ENCODE data around the gene ISOC2.
A peak's percentile ranks its signal among the peaks of the same experiment; 100 is the strongest.

ISOC2 gene

DNA sequence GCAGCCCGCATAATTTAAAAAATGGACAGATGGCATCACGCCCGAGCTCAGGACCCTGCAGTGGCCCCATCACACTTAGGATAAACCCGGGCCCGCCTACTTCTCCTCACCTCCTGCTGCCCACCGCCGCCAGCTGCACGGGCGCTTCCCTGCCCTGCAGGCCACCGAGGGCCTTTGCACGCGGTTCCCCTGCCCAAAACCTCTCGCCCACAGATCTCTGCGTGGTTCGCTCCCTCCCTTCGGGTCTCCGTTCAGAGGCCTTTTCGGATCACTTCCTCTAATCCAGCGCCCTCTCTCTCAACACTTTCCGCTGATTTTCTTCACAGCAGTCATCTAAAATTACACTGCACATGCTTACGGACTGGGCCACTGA lies 20.1 kb downstream of the ISOC2 start:
- H3K36me3 ChIP-seq (ENCODE audit: insufficient read depth, low read length), result no peaks in the 10 kb centered on the region
- H3K27me3 ChIP-seq (ENCODE audit: control insufficient read depth, insufficient read depth, low read length), result peaks cover 64% of the 10 kb centered on the region
- H3K4me1 ChIP-seq (ENCODE audit: control insufficient read depth, insufficient read depth, low read length), result peaks cover 3% of the 10 kb centered on the region
- H3K9me3 ChIP-seq (replicated peaks; ENCODE audit: low read length), result no peaks in the 10 kb centered on the region
- H3K9ac ChIP-seq (ENCODE audit: low read depth, low read length), result no peak overlapping the region
- H3K4me2 ChIP-seq (ENCODE audit: low read length), result no peak overlapping the region
- no peak overlapping the region for H3K4me3 ChIP-seq (ENCODE audit: low read length)

DNA sequence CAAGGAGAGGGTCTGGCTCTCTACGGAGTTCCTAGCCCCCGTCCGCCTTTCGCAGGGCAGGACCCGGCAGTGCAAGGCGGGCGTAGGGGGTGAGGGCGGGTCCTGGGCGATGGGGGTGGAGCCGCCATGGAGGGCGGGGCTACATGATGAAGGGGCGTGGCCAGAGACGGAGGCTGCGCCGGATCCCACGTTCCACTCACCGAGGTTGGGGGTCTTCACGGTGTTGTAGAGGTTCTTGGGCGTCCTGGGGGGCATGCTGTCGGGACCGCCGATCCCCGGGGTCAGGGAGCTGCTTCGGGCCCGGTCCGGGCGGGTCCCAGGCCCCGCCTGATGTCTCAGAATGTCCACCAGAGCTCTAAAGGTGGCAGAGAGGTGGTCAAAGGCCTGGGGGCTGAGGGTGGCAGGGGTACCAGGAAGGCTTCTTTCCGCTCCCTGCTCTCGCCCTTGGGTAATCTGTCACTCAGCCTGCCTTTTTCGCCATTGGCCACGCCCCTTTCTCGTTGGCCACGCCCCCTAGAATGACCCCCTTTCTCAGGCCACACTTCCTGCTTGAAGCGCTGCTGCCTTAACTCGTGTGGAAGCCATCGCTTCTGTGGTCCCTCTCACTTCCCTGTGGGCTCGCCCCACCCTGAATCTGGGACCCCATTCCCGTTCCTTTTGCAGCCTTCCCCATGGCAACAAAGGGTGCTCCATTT lies 20.9 kb downstream of the ISOC2 start:
- Histone ChIP-seq H3K4me1 (ENCODE audit: control insufficient read depth, insufficient read depth, low read length) (peaks cover 3% of the 10 kb centered on the region), H3K4me2 (ENCODE audit: low read length) (peak overlapping the region; percentile 41), H3K9ac (ENCODE audit: low read depth, low read length) (no peak overlapping the region), H3K4me3 (ENCODE audit: low read length) (no peak overlapping the region), H3K9me3 (replicated peaks; ENCODE audit: low read length) (no peaks in the 10 kb centered on the region), H3K36me3 (ENCODE audit: insufficient read depth, low read length) (no peaks in the 10 kb centered on the region), H3K27me3 (ENCODE audit: control insufficient read depth, insufficient read depth, low read length) (peaks cover 60% of the 10 kb centered on the region)

DNA sequence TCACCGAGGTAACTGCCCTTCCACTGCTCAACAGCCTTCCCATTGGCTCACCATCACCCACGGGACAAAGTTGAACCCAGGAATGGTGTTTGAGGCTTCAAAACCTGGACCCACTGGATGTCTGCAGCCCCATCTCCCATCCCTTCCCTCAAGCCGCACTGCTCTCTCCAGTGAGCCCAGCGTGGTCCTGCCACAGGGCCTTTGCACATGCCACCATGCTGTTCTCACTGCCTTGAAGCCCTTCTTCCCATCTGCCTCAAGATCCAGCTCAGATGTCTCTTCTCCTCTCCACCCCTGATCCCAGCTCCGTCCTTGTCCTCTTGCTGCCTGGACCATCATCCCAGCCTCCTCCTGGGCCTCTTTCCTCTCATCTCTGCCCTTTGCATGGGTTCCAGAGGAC lies 22.4 kb downstream of the ISOC2 start:
- Histone ChIP-seq H3K4me1 (ENCODE audit: control insufficient read depth, insufficient read depth, low read length) (peaks cover 3% of the 10 kb centered on the region), H3K36me3 (ENCODE audit: insufficient read depth, low read length) (no peaks in the 10 kb centered on the region), H3K9ac (ENCODE audit: low read depth, low read length) (no peak overlapping the region), H3K4me3 (ENCODE audit: low read length) (no peak overlapping the region), H3K27me3 (ENCODE audit: control insufficient read depth, insufficient read depth, low read length) (peaks cover 47% of the 10 kb centered on the region), H3K4me2 (ENCODE audit: low read length) (no peak overlapping the region), H3K9me3 (replicated peaks; ENCODE audit: low read length) (no peaks in the 10 kb centered on the region)

DNA sequence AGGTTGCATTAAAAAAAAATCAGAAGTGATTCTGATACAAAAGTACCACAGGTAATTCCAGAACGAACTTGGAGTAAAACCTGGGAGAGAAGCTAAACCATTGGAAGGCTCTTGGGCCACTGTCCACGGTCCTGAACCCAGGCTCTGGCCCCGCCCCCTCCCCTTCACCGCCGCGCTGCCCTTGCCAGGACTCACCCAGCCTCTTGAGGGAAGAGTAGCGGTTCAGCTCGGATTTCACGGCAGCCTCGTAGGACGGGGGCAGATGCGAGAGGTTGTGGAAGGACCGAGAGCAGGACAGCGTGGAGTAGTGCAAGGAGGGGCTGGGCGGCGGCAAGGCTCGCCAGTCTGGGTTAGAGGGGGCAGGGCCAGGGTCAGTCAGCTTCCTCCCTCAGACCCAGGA lies 24.0 kb downstream of the ISOC2 start:
- no peak overlapping the region for H3K4me2 ChIP-seq (ENCODE audit: low read length)
- H3K4me1 ChIP-seq (ENCODE audit: control insufficient read depth, insufficient read depth, low read length), result peaks cover 3% of the 10 kb centered on the region
- H3K36me3 ChIP-seq (ENCODE audit: insufficient read depth, low read length), result no peaks in the 10 kb centered on the region
- peaks cover 42% of the 10 kb centered on the region for H3K27me3 ChIP-seq (ENCODE audit: control insufficient read depth, insufficient read depth, low read length)
- no peaks in the 10 kb centered on the region for H3K9me3 ChIP-seq (replicated peaks; ENCODE audit: low read length)
- H3K4me3 ChIP-seq (ENCODE audit: low read length), result no peak overlapping the region
- H3K9ac ChIP-seq (ENCODE audit: low read depth, low read length), result no peak overlapping the region

DNA sequence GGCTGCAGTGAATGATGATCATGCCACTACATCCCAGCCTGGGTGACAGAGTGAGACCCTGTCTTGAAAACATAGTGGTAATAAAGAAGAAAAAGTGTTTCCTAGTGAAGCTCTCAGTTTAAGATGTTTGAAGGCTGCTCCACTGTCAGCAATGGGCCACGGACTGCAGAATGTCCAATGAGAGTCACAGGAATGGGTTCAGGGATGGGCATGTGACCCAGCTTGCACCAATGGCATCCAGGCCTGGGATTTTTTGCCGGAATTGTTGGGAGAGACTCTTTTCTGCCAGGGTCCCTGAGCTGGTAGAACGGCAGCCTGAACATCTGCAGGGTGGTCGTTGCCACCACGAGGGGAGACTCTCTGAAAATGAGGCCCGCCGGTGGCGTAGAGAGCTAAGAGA lies 24.6 kb downstream of the ISOC2 start:
- Histone ChIP-seq H3K4me3 (ENCODE audit: low read length) (no peak overlapping the region), H3K9me3 (replicated peaks; ENCODE audit: low read length) (no peaks in the 10 kb centered on the region), H3K36me3 (ENCODE audit: insufficient read depth, low read length) (no peaks in the 10 kb centered on the region), H3K4me1 (ENCODE audit: control insufficient read depth, insufficient read depth, low read length) (peaks cover 3% of the 10 kb centered on the region), H3K9ac (ENCODE audit: low read depth, low read length) (no peak overlapping the region), H3K4me2 (ENCODE audit: low read length) (no peak overlapping the region), H3K27me3 (ENCODE audit: control insufficient read depth, insufficient read depth, low read length) (peaks cover 40% of the 10 kb centered on the region)

DNA sequence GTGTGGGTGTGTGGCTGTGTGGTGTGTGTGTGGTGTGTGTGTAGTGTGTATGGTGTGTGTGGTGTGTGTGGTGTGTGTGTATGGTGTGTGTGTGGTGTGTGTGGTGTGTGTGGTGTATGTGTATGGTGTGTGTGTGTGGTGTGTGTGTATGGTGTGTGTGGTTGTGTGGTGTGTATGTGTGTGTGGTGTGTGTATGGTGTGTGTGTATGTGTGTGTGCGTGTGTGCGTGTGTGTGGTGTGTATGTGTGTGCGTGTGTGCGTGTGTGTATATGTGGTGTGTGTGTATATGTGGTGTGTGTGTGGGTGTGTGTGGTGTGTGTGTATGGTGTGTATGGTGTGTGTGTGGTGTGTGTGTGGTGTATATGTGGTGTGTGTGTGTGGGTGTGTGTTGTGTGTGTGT lies 26.4 kb downstream of the ISOC2 start:
- no peaks in the 10 kb centered on the region for H3K9me3 ChIP-seq (replicated peaks; ENCODE audit: low read length)
- no peaks in the 10 kb centered on the region for H3K4me1 ChIP-seq (ENCODE audit: control insufficient read depth, insufficient read depth, low read length)
- no peak overlapping the region for H3K4me3 ChIP-seq (ENCODE audit: low read length)
- no peaks in the 10 kb centered on the region for H3K36me3 ChIP-seq (ENCODE audit: insufficient read depth, low read length)
- peaks cover 22% of the 10 kb centered on the region for H3K27me3 ChIP-seq (ENCODE audit: control insufficient read depth, insufficient read depth, low read length)
- no peak overlapping the region for H3K4me2 ChIP-seq (ENCODE audit: low read length)
- H3K9ac ChIP-seq (ENCODE audit: low read depth, low read length), result no peak overlapping the region

DNA sequence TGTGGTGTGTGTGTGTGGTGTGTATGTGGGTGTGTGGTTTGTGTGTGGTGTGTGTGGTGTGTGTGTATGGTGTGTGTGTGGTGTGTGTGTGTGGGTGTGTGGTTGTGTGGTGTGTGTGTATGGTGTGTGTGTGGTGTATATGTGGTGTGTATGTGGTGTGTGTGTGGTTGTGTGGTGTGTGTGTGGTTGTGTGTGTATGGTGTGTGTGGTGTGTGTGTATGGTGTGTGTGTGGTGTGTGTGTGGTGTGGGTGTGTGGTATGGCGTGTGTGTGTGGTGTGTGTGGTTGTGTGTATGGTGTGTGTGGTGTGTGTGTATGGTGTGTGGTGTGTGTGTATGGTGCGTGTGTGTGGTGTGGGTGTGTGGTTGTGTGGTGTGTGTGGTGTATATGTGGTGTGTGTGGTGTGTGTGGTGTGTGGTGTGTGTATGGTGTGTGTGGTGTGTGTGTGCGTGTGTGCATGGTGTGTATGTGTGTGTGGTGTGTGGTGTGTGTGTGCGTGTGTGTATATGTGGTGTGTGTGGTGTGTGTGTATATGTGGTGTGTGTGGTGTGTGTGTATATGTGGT lies 27.0 kb downstream of the ISOC2 start:
- Histone ChIP-seq H3K4me1 (ENCODE audit: control insufficient read depth, insufficient read depth, low read length) (no peaks in the 10 kb centered on the region), H3K4me2 (ENCODE audit: low read length) (no peak overlapping the region), H3K36me3 (ENCODE audit: insufficient read depth, low read length) (no peaks in the 10 kb centered on the region), H3K4me3 (ENCODE audit: low read length) (no peak overlapping the region), H3K9ac (ENCODE audit: low read depth, low read length) (no peak overlapping the region), H3K27me3 (ENCODE audit: control insufficient read depth, insufficient read depth, low read length) (peaks cover 18% of the 10 kb centered on the region), H3K9me3 (replicated peaks; ENCODE audit: low read length) (no peaks in the 10 kb centered on the region)

DNA sequence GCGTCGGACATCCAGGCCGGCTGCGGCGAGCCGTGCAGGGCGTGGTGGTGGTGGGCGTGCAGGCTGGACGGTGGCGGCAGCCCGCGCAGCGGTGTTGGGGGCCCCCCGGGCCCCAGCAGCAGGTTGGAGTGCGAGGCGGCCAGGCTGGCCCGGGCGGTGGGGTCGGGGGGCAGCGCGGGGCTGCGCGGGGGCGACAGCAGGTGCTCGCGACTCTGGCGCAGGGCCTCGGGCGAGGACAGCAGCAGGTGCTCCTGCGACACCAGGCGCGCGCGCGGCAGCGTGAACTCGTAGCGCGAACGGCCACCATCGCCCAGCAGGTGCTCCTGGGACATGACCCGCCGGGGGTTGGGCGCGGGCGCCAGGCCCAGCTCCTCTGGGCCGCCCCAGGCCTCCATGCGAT lies 28.1 kb downstream of the ISOC2 start:
- no peak overlapping the region for H3K4me2 ChIP-seq (ENCODE audit: low read length)
- H3K9me3 ChIP-seq (replicated peaks; ENCODE audit: low read length), result no peaks in the 10 kb centered on the region
- peaks cover 16% of the 10 kb centered on the region for H3K27me3 ChIP-seq (ENCODE audit: control insufficient read depth, insufficient read depth, low read length)
- H3K4me3 ChIP-seq (ENCODE audit: low read length), result no peak overlapping the region
- H3K4me1 ChIP-seq (ENCODE audit: control insufficient read depth, insufficient read depth, low read length), result no peaks in the 10 kb centered on the region
- no peaks in the 10 kb centered on the region for H3K36me3 ChIP-seq (ENCODE audit: insufficient read depth, low read length)
- no peak overlapping the region for H3K9ac ChIP-seq (ENCODE audit: low read depth, low read length)

DNA sequence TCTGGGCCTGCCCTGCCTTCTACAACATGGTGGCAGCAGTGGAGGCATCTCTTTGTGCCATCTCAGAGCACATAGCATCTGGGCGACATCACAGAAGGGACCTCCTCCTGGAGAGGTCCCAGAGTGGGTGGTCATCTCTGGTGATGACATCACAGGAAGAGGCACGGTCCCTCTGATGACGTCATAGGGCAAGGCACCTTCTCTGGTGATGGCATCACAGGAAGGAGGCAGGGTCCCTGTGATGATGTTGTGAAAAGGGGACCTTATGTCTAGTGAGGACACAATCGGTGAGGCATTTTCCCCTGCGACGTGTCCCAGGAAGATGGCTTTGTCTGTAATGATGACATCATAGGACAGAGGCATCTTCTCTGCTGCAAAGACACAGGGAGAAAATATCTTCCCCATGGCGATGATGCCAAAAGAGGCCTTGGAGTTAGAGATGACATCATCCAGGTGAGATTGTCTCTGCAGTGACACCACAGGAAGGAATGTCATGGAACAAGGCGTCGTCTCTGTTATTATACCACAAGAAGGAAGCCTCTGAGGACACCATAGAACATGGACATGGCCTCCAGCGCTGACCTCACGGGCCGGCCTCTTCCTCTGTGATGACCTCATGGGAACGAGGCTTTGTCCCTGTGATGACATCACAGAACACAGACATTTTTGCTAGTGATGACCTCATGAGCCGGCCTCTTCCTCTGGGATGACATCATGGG lies 29.0 kb downstream of the ISOC2 start:
- H3K4me2 ChIP-seq (ENCODE audit: low read length), result no peak overlapping the region
- no peaks in the 10 kb centered on the region for H3K4me1 ChIP-seq (ENCODE audit: control insufficient read depth, insufficient read depth, low read length)
- no peaks in the 10 kb centered on the region for H3K36me3 ChIP-seq (ENCODE audit: insufficient read depth, low read length)
- no peak overlapping the region for H3K9ac ChIP-seq (ENCODE audit: low read depth, low read length)
- H3K4me3 ChIP-seq (ENCODE audit: low read length), result no peak overlapping the region
- H3K9me3 ChIP-seq (replicated peaks; ENCODE audit: low read length), result no peaks in the 10 kb centered on the region
- peaks cover 16% of the 10 kb centered on the region for H3K27me3 ChIP-seq (ENCODE audit: control insufficient read depth, insufficient read depth, low read length)

DNA sequence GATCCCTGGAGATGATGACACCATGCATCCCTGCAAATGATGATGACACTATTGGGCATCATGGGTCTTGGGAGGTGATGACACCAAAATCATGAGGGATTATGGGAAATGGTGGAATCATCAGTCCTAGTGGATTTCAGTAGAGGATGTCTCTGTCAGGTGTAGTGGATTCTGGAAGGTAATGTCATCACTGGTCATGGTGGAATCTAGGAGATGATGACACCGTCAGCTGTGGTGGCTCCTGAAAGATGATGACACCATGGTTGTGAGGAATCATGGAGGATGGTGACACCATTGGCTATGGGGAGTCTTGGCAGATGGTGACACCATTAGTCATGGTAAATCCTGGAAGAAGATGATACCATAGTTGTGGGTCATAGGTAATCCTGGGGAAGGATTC lies 30.3 kb downstream of the ISOC2 start:
- no peak overlapping the region for H3K9ac ChIP-seq (ENCODE audit: low read depth, low read length)
- no peaks in the 10 kb centered on the region for H3K4me1 ChIP-seq (ENCODE audit: control insufficient read depth, insufficient read depth, low read length)
- peaks cover 15% of the 10 kb centered on the region for H3K27me3 ChIP-seq (ENCODE audit: control insufficient read depth, insufficient read depth, low read length)

DNA sequence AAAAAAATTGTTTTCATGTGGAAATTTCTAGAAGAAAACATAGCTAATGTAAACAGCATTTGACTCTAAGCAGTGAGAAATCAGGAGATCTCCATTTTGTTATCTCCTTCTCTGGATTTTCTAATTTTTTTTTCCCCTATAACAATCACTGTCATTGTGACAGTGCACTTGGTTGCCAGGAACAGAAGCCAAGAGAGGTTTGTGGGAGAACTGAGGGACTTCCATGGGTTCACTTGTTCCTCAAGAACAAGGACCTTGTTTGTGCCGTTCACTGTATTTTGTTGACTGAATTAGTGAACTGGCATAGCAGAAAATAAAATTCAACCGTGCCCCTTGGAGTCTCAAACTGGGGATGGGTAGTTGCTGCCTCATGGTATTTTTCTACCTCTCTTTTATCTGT lies 35.4 kb downstream of the ISOC2 start:
- no peak overlapping the region for H3K9ac ChIP-seq (ENCODE audit: low read depth, low read length)

More for the DNA sequence above, 30.3 kb downstream of the ISOC2 start:
- H3K9me3 ChIP-seq (replicated peaks; ENCODE audit: low read length), result no peaks in the 10 kb centered on the region
- H3K4me2 ChIP-seq (ENCODE audit: low read length), result no peak overlapping the region
- H3K4me3 ChIP-seq (ENCODE audit: low read length), result no peak overlapping the region
- no peaks in the 10 kb centered on the region for H3K36me3 ChIP-seq (ENCODE audit: insufficient read depth, low read length)

DNA sequence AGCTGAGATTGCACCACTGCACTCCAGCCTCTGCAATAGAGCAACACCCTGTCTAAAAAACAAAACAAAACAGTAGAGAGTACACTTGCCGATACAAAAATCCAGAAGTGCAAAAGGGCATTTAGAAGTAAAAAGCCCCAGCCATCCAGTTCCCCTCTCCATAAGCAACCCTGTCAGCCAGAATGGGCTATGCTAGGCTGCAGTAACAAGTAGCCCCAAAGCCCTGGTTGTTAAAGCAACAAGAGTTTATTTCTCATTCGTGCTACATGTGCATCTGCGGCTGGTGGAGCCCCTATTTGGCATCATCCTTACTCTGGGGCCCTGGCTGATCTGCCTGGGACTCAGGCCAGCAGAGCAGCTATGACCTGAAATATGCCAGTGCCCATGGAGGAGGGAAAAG lies 36.9 kb downstream of the ISOC2 start:
- H3K36me3 ChIP-seq (ENCODE audit: insufficient read depth, low read length), result no peaks in the 10 kb centered on the region
- no peak overlapping the region for H3K4me2 ChIP-seq (ENCODE audit: low read length)
- H3K4me1 ChIP-seq (ENCODE audit: control insufficient read depth, insufficient read depth, low read length), result no peaks in the 10 kb centered on the region
- no peak overlapping the region for H3K4me3 ChIP-seq (ENCODE audit: low read length)
- no peak overlapping the region for H3K9ac ChIP-seq (ENCODE audit: low read depth, low read length)
- no peaks in the 10 kb centered on the region for H3K9me3 ChIP-seq (replicated peaks; ENCODE audit: low read length)
- peaks cover 45% of the 10 kb centered on the region for H3K27me3 ChIP-seq (ENCODE audit: control insufficient read depth, insufficient read depth, low read length)

More for the DNA sequence above, 35.4 kb downstream of the ISOC2 start:
- Histone ChIP-seq H3K4me3 (ENCODE audit: low read length) (no peak overlapping the region), H3K36me3 (ENCODE audit: insufficient read depth, low read length) (no peaks in the 10 kb centered on the region), H3K27me3 (ENCODE audit: control insufficient read depth, insufficient read depth, low read length) (peaks cover 31% of the 10 kb centered on the region), H3K9me3 (replicated peaks; ENCODE audit: low read length) (no peaks in the 10 kb centered on the region), H3K4me2 (ENCODE audit: low read length) (no peak overlapping the region), H3K4me1 (ENCODE audit: control insufficient read depth, insufficient read depth, low read length) (no peaks in the 10 kb centered on the region)

Measured in skeletal muscle satellite cell (primary cell).